HepG2 (cell line): ENCODE results near the gene PIK3R5. TPM values are rescaled to one million over a fixed set of nuclear protein-coding genes. Genes with fewer than 3 reads are reported as not detected.

Experiments
- ATAC-seq: fragments of 200-7000 bp; cut with Tn5 transposase; 3 replicates; pipeline ENCODE4 v1.9.1; 2020; ENCODE audit warnings: mild to moderate bottlenecking, moderate library complexity
- BruUV-seq: library from RNA; stranded (reverse); fragments of 400-500 nt; replicated peaks from 2 replicates; lab custom pipeline; 2021; lab: Mats Ljungman, UMichigan
- CTCF ChIA-PET: fragments of 300-600 bp; formaldehyde crosslinking; extraction: SDS; loops from one replicate; lab custom pipeline; 2021; ENCODE audit warnings: low total read pairs, inconsistent platforms, low intra/inter-chr PET ratio; lab: Yijun Ruan, JAX
- POLR2A ChIA-PET: fragments of 350-600 bp; sonication (Branson Sonifier 250); formaldehyde crosslinking; loops from one replicate; lab custom pipeline; 2020; ENCODE audit warnings: antibody characterized with exemption, inconsistent platforms; lab: Yijun Ruan, JAX
- DNase-seq: peaks from one replicate; pipeline ENCODE4 v3.0.0-alpha.2; 2015; ENCODE audit warnings: low spot score
- FAIRE-seq: peaks from 3 replicates; lab custom pipeline; 2011; peaks lifted over from hg19 to GRCh38; lab: Jason Lieb, UNC
- H2AFZ ChIP-seq: one replicate; pipeline ENCODE4 v1.6.1; 2011; ENCODE audit warnings: low read length, inconsistent platforms
- H3K27ac ChIP-seq: fragments of 300-600 bp; 3 replicates; pipeline ENCODE4 v1.8.0; 2011; ENCODE audit warnings: mixed run types, mild to moderate bottlenecking, mixed read lengths, low read length, inconsistent platforms; ENCODE audit not compliant: insufficient read depth; ENCODE audit errors: extremely low read length
- H3K27me3 ChIP-seq, 2 experiments: fragments of 200-600 bp in 1 of 2; 2 replicates in 1 of 2; 3 replicates in 1 of 2; pipeline versions ENCODE4 v1.6.0 to v1.8.0; 2011; ENCODE audit warnings: low read length in 2 of 2, mild to moderate bottlenecking in 2 of 2, moderate library complexity in 2 of 2, inconsistent platforms in 1 of 2; ENCODE audit not compliant: insufficient read depth in 2 of 2, control insufficient read depth in 1 of 2
- H3K36me3 ChIP-seq, 2 experiments: fragments of 200-600 bp in 1 of 2; replicated peaks in 1 of 2; 2 replicates in 1 of 2; 3 replicates in 1 of 2; pipeline versions ENCODE4 v1.5.1 to v1.8.0; 2011; ENCODE audit warnings: low read length in 2 of 2, inconsistent platforms in 1 of 2; ENCODE audit not compliant: insufficient read depth in 2 of 2, control insufficient read depth in 1 of 2
- H3K4me1 ChIP-seq: 2 replicates; pipeline ENCODE4 v1.5.1; 2012; ENCODE audit warnings: low read length, inconsistent platforms; ENCODE audit not compliant: insufficient read depth
- H3K4me2 ChIP-seq: 2 replicates; pipeline ENCODE4 v1.6.0; 2011; ENCODE audit warnings: low read depth, low read length, inconsistent platforms
- H3K4me3 ChIP-seq, 3 experiments: fragments of 200-600 bp in 1 of 3; sonication (generic), shearing (Covaris generic) in 1 of 3; replicated peaks in 1 of 3; 2 replicates each; pipeline ENCODE4 v1.5.1; 2011 to 2016; ENCODE audit warnings: low read length in 3 of 3, inconsistent platforms in 2 of 3, low read depth in 2 of 3, mild to moderate bottlenecking in 2 of 3, control low read depth in 1 of 3, mixed read lengths in 1 of 3; ENCODE audit not compliant: insufficient read depth in 1 of 3
- H3K79me2 ChIP-seq: one replicate; pipeline ENCODE4 v1.6.1; 2011; ENCODE audit warnings: low read length, inconsistent platforms; ENCODE audit not compliant: insufficient read depth
- H3K9ac ChIP-seq: 2 replicates; pipeline ENCODE4 v1.6.0; 2011; ENCODE audit warnings: mild to moderate bottlenecking, low read depth, low read length, inconsistent platforms; ENCODE audit not compliant: insufficient read depth
- H3K9me3 ChIP-seq: 2 replicates; pipeline ENCODE4 v1.5.1; 2012; ENCODE audit warnings: mild to moderate bottlenecking, low read length
- H4K20me1 ChIP-seq: 2 replicates; pipeline ENCODE4 v1.6.0; 2011; ENCODE audit warnings: inconsistent platforms, mild to moderate bottlenecking, low read length, moderate library complexity; ENCODE audit not compliant: insufficient read depth
- BRCA1 ChIP-seq: sonication (generic); formaldehyde crosslinking; IDR thresholded peaks from 2 replicates; pipeline ENCODE4 v1.4.0; 2020; ENCODE audit warnings: missing genetic modification reagents
- PRDM4 ChIP-seq: sonication (generic); formaldehyde crosslinking; IDR thresholded peaks from 2 replicates; pipeline ENCODE4 v1.9.0; 2021; ENCODE audit warnings: missing genetic modification reagents, borderline replicate concordance
- RNF219 ChIP-seq: sonication (generic); formaldehyde crosslinking; IDR thresholded peaks from 2 replicates; pipeline ENCODE4 v1.5.0; 2020; ENCODE audit warnings: mild to moderate bottlenecking, missing genetic modification reagents
- SMARCE1 ChIP-seq: fragments of 450-650 bp; IDR thresholded peaks from 2 replicates; pipeline ENCODE4 v1.6.1; 2017; ENCODE audit warnings: borderline replicate concordance
- ZNF276 ChIP-seq: sonication (generic); formaldehyde crosslinking; IDR thresholded peaks from 2 replicates; pipeline ENCODE4 v1.4.0; 2020; ENCODE audit warnings: mild to moderate bottlenecking, low read depth, missing genetic modification reagents
- ZNF503 ChIP-seq: sonication (generic); formaldehyde crosslinking; IDR thresholded peaks from 2 replicates; pipeline ENCODE4 v1.4.0; 2020; ENCODE audit warnings: missing genetic modification reagents
- ZNF597 ChIP-seq: sonication (generic); formaldehyde crosslinking; IDR thresholded peaks from 2 replicates; pipeline ENCODE4 v1.5.0; 2020; ENCODE audit warnings: missing genetic modification reagents
- ZNF839 ChIP-seq: sonication (generic); formaldehyde crosslinking; IDR thresholded peaks from 2 replicates; pipeline ENCODE4 v1.4.0; 2020; ENCODE audit warnings: missing genetic modification reagents, mild to moderate bottlenecking, borderline replicate concordance
- whole genome bisulfite sequencing: methylation state at CpG from one replicate; pipeline ENCODE4 v1.1.6; 2017; ENCODE audit warnings: low lambda C conversion rate; 5-methylcytosine and 5-hydroxymethylcytosine counted together
- in situ Hi-C: cut with HindIII; loops from 2 replicates; pipeline ENCODE4 v1.10.0; 2017; ENCODE audit warnings: low pct_unique_long_range_greater_than_20kb; ENCODE audit not compliant: extremely low pct_ligation_motif_present
- intact Hi-C: fragments of 100-400 bp; cut with micrococcal nuclease; formaldehyde crosslinking; loops from one replicate; pipeline ENCODE4 v1.10.0; 2022; ENCODE audit not compliant: unreplicated experiment
- polyA plus RNA-seq, 8 experiments: library from polyadenylated mRNA; depleted of rRNA in 3 of 8; stranded (reverse) in 7 of 8; unstranded in 1 of 8; fragments of >200 nt; fragmentation: Illumina TruSeq in 4 of 8; extraction: Trizol in 4 of 8; gene quantifications; 2 replicates each; pipeline versions ENCODE4 v1.2.1 to v1.2.3, GENCODE V29; 2011 to 2016; ENCODE audit warnings: low read depth in 4 of 8, missing spikeins in 1 of 8, mixed read lengths in 1 of 8; ENCODE audit not compliant: insufficient read depth in 1 of 8
- total RNA-seq, 5 experiments: library from RNA; depleted of rRNA; stranded (reverse); fragments of >200 nt; fragmentation: Illumina TruSeq; extraction: Trizol; gene quantifications; 2 replicates each; pipeline ENCODE4 v1.2.3, GENCODE V29; 2016; ENCODE audit warnings: low read depth in 1 of 5

PIK3R5 gene
- total and polyA plus RNA-seq, 2 of the 13 experiments (the other 11 are each of a cell fraction or from before 2014, with no cell fraction given), result not detected

GRCh38 chr17:8921147-8921546, 44.4 kb downstream of the PIK3R5 start:
- FAIRE-seq, result no peak
- Histone ChIP-seq H3K4me2 (no peak overlapping the region), H3K4me1 (no peaks in the 10 kb centered on the region), H3K9ac (no peak overlapping the region), H3K27ac (no peak overlapping the region), H3K36me3 (no peaks in the 10 kb centered on the region), H3K27me3 (peaks cover 0 to 6% of the 10 kb centered on the region in 2 experiments; a peak in 2 of 5 replicates), H3K4me3 (no peak overlapping the region), H4K20me1 (no peaks in the 10 kb centered on the region), H3K9me3 (no peaks in the 10 kb centered on the region), H2AFZ (no peak overlapping the region), H3K79me2 (no peaks in the 10 kb centered on the region)
- no peak for TF ChIP-seq BRCA1 (CRISPR knock-in tag)
- TF ChIP-seq ZNF839 (CRISPR knock-in tag), result no peak
- no peak for TF ChIP-seq SMARCE1
- no peak for TF ChIP-seq RNF219
- no peak for TF ChIP-seq ZNF503 (CRISPR knock-in tag)
- TF ChIP-seq PRDM4 (CRISPR knock-in tag), result no peak
- TF ChIP-seq ZNF276 (CRISPR knock-in tag), result no peak
- TF ChIP-seq ZNF597, result no peak
- no peak for ATAC-seq
- intact Hi-C loops, result no loop called here
- in situ Hi-C loops, result no loop called here
- ChIA-PET CTCF (no interaction called here), POLR2A (no interaction called here)
- no peak for DNase-seq
- WGBS, result 0% methylated on average over 2 of the region's 2 CpGs
- BruUV-seq, result no TSS peak
